NCI-H2196 treated with DMSO at 0.1 percent for 48 hours (cell line): Measurements from ENCODE around the gene PRG2.
"Not testable (repeated sequence)": the region's sequence is repeated elsewhere in the genome, so short reads cannot be mapped to it uniquely, and the experiment has no call there.

ENCODE experiments used
- DNase-seq: peaks from one replicate; lab custom pipeline; 2025; ENCODE audit not compliant: unreplicated experiment; lab: John Stamatoyannopoulos, UW

The PRG2 gene

GRCh38 chr11:57348636-57349313 is 41.7 kb downstream of the PRG2 start:
- DNase-seq = no peak

- no peak for DNase-seq
Measured at GRCh38 chr11:57348052-57348451, 42.4 kb downstream of the PRG2 start.

- DNase-seq = no peak
Measured at GRCh38 chr11:57347336-57347735, 43.1 kb downstream of the PRG2 start.

- DNase-seq = peak; percentile 51
Measured at GRCh38 chr11:57345555-57346211, 44.8 kb downstream of the PRG2 start.

- DNase-seq = no peak
Measured at GRCh38 chr11:57344826-57345225, 45.6 kb downstream of the PRG2 start.

GRCh38 chr11:57343825-57344224 is 46.6 kb downstream of the PRG2 start:
- no peak for DNase-seq

- no peak for DNase-seq
Measured at GRCh38 chr11:57342702-57343101, 47.7 kb downstream of the PRG2 start.

- no peak for DNase-seq
Measured at GRCh38 chr11:57341250-57341808, 49.1 kb downstream of the PRG2 start.

GRCh38 chr11:57340039-57340615 is 50.3 kb downstream of the PRG2 start:
- no peak for DNase-seq

GRCh38 chr11:57339328-57339727 is 51.1 kb downstream of the PRG2 start:
- no peak for DNase-seq

GRCh38 chr11:57338142-57338541 is 52.3 kb downstream of the PRG2 start, which contains the start of gene P2RX3:
P2RX3 (plus strand) TSS chr11:57338352; CDS start chr11:57338551, 199 bp downstream.
- no peak for DNase-seq

GRCh38 chr11:57336856-57337255 is 53.6 kb downstream of the PRG2 start:
- not testable (repeated sequence) for DNase-seq
